IMR-90 (cell line): ENCODE data around the gene DHRSX. TPM values are rescaled to one million over a fixed set of nuclear protein-coding genes. Genes with fewer than 3 reads are reported as not detected.

Experiments used
- ATAC-seq: fragments of 200-7000 bp; cut with Tn5 transposase; 2 replicates; pipeline ENCODE4 v1.9.1; 2020; ENCODE audit warnings: low read depth, mild to moderate bottlenecking, moderate library complexity
- BruUV-seq: library from RNA; stranded (reverse); fragments of 400-500 nt; replicated peaks from 2 replicates; lab custom pipeline; 2021; lab: Mats Ljungman, UMichigan
- CTCF ChIA-PET: fragments of 300-600 bp; formaldehyde crosslinking; extraction: SDS; loops from one replicate; lab custom pipeline; 2021; ENCODE audit warnings: antibody characterized with exemption; lab: Yijun Ruan, JAX
- POLR2A ChIA-PET: fragments of 300-600 bp; sonication (Branson Sonifier 250); formaldehyde crosslinking; loops from one replicate; lab custom pipeline; 2022; ENCODE audit warnings: antibody characterized with exemption; ENCODE audit not compliant: unreplicated experiment; lab: Charles Lee
- DNase-seq: peaks from one replicate; pipeline ENCODE4 v3.0.0; 2013
- H2AFZ ChIP-seq: replicated peaks from 2 replicates; pipeline ENCODE3; 2013; ENCODE audit warnings: low read length, mild to moderate bottlenecking; ENCODE audit not compliant: poor library complexity
- H2AK5ac ChIP-seq: 2 replicates; pipeline ENCODE4 v1.6.1; 2013; ENCODE audit warnings: low read depth, low read length, inconsistent platforms
- H2AK9ac ChIP-seq: replicated peaks from 2 replicates; pipeline ENCODE3; 2013; ENCODE audit warnings: mild to moderate bottlenecking, low read depth, low read length, moderate library complexity; ENCODE audit not compliant: poor library complexity
- H2BK120ac ChIP-seq: 2 replicates; pipeline ENCODE4 v1.6.1; 2013; ENCODE audit warnings: low read depth, low read length, inconsistent platforms
- H2BK15ac ChIP-seq: 3 replicates; pipeline ENCODE4 v1.6.1; 2013; ENCODE audit warnings: low read depth, low read length, inconsistent platforms
- H2BK20ac ChIP-seq: 2 replicates; pipeline ENCODE4 v1.6.1; 2013; ENCODE audit warnings: low read depth, mild to moderate bottlenecking, inconsistent platforms, low read length, moderate library complexity
- H2BK5ac ChIP-seq: 2 replicates; pipeline ENCODE4 v1.6.1; 2013; ENCODE audit warnings: mild to moderate bottlenecking, low read depth, low read length, inconsistent platforms; ENCODE audit not compliant: poor library complexity, severe bottlenecking
- H3K14ac ChIP-seq: replicated peaks from 2 replicates; pipeline ENCODE4 v1.6.1; 2013; ENCODE audit warnings: low read depth, low read length, inconsistent platforms
- H3K18ac ChIP-seq: 2 replicates; pipeline ENCODE4 v1.6.1; 2013; ENCODE audit warnings: low read depth, low read length, control low read depth
- H3K23ac ChIP-seq: 2 replicates; pipeline ENCODE4 v1.6.1; 2013; ENCODE audit warnings: low read depth, low read length, inconsistent platforms
- H3K27ac ChIP-seq: 2 replicates; pipeline ENCODE4 v1.5.1; 2013; ENCODE audit warnings: mild to moderate bottlenecking, control low read depth, low read length; ENCODE audit not compliant: insufficient read depth
- H3K27me3 ChIP-seq: 2 replicates; pipeline ENCODE4 v1.6.1; 2013; ENCODE audit warnings: low read length; ENCODE audit not compliant: control insufficient read depth, insufficient read depth
- H3K36me3 ChIP-seq: 2 replicates; pipeline ENCODE4 v1.6.1; 2013; ENCODE audit warnings: low read length, mixed read lengths; ENCODE audit not compliant: control insufficient read depth, insufficient read depth
- H3K4ac ChIP-seq: 2 replicates; pipeline ENCODE4 v1.6.1; 2013; ENCODE audit warnings: low read depth, low read length, inconsistent platforms
- H3K4me1 ChIP-seq: 2 replicates; pipeline ENCODE4 v1.6.1; 2013; ENCODE audit warnings: low read length, mixed read lengths; ENCODE audit not compliant: control insufficient read depth, insufficient read depth
- H3K4me2 ChIP-seq: 2 replicates; pipeline ENCODE4 v1.6.1; 2013; ENCODE audit warnings: low read depth, mild to moderate bottlenecking, control low read depth, low read length, moderate library complexity
- H3K4me3 ChIP-seq: 2 replicates; pipeline ENCODE4 v1.5.1; 2013; ENCODE audit warnings: low read depth, mild to moderate bottlenecking, control low read depth, low read length, moderate library complexity; ENCODE audit not compliant: insufficient read depth
- H3K56ac ChIP-seq: 2 replicates; pipeline ENCODE4 v1.6.1; 2013; ENCODE audit warnings: low read length, inconsistent platforms; ENCODE audit not compliant: insufficient read depth; ENCODE audit errors: extremely low read depth
- H3K79me1 ChIP-seq, 2 experiments: 2 replicates each; pipeline ENCODE4 v1.6.1; 2013; ENCODE audit warnings: low read length in 2 of 2, inconsistent platforms in 1 of 2, low read depth in 1 of 2
- H3K9ac ChIP-seq: 2 replicates; pipeline ENCODE4 v1.6.1; 2013; ENCODE audit warnings: low read depth, low read length, control low read depth
- H3K9me1 ChIP-seq: 2 replicates; pipeline ENCODE4 v1.6.1; 2013; ENCODE audit warnings: low read length, inconsistent platforms; ENCODE audit not compliant: insufficient read depth
- H3K9me3 ChIP-seq: 2 replicates; pipeline ENCODE4 v1.6.1; 2013; ENCODE audit warnings: low read length; ENCODE audit not compliant: control insufficient read depth, insufficient read depth
- H4K20me1 ChIP-seq: 2 replicates; pipeline ENCODE4 v1.6.1; 2013; ENCODE audit warnings: low read length, inconsistent platforms; ENCODE audit not compliant: insufficient read depth
- H4K5ac ChIP-seq: 2 replicates; pipeline ENCODE4 v1.6.1; 2013; ENCODE audit warnings: mild to moderate bottlenecking, low read depth, low read length, control low read depth
- H4K8ac ChIP-seq, 2 experiments: 2 replicates each; pipeline ENCODE4 v1.6.1; 2013; ENCODE audit warnings: low read depth in 2 of 2, low read length in 2 of 2, control low read depth in 1 of 2, inconsistent platforms in 1 of 2
- H4K91ac ChIP-seq: 2 replicates; pipeline ENCODE4 v1.6.1; 2013; ENCODE audit warnings: low read depth, low read length, inconsistent platforms; ENCODE audit not compliant: insufficient read depth
- CEBPB ChIP-seq: IDR thresholded peaks from 2 replicates; pipeline ENCODE4 v1.6.1; 2012; ENCODE audit warnings: low read depth, low read length, improper control_type of control experiment
- CHD1 ChIP-seq: IDR thresholded peaks from 2 replicates; pipeline ENCODE4 v1.6.1; 2012; ENCODE audit warnings: low read depth, low read length, improper control_type of control experiment
- WGBS, 2 experiments: methylation state at CpG; one replicate each; pipeline versions ENCODE4 v1.1.5 to v1.1.7; 2013; ENCODE audit warnings: missing lambda C conversion rate in 2 of 2; ENCODE audit not compliant: insufficient read length in 1 of 2; ENCODE audit errors: extremely low coverage in 2 of 2; 5-methylcytosine and 5-hydroxymethylcytosine counted together
- dilution Hi-C: fragments of 300-500 bp; cut with HindIII; formaldehyde crosslinking; loops from one replicate; pipeline ENCODE4 v1.14.3; 2018; ENCODE audit warnings: low sequenced_read_pairs; ENCODE audit not compliant: unreplicated experiment
- in situ Hi-C: fragments of 300-500 bp; cut with MboI; formaldehyde crosslinking; loops from 3 replicates; pipeline ENCODE4 v1.14.3; 2019; ENCODE audit warnings: low sequenced_read_pairs, inconsistent platforms, mixed read lengths
- intact Hi-C: fragments of 100-400 bp; cut with micrococcal nuclease; formaldehyde crosslinking; loops from 2 replicates; pipeline ENCODE4 v1.10.0; 2022
- polyA plus RNA-seq, 3 experiments: library from polyadenylated mRNA; depleted of rRNA; stranded (reverse); fragments of >200 nt; gene quantifications; 2 replicates each; pipeline ENCODE4 v1.2.3, GENCODE V29; 2012; ENCODE audit warnings: low replicate concordance in 1 of 3
- total RNA-seq: library from RNA; depleted of rRNA; stranded (reverse); fragments of >200 nt; gene quantifications from 2 replicates; pipeline ENCODE4 v1.2.3, GENCODE V29; 2012

Gene DHRSX
- total and polyA plus RNA-seq, 2 of the 4 experiments (the other 2 are of a cell fraction), result 26.2 to 38.0 TPM

DNA sequence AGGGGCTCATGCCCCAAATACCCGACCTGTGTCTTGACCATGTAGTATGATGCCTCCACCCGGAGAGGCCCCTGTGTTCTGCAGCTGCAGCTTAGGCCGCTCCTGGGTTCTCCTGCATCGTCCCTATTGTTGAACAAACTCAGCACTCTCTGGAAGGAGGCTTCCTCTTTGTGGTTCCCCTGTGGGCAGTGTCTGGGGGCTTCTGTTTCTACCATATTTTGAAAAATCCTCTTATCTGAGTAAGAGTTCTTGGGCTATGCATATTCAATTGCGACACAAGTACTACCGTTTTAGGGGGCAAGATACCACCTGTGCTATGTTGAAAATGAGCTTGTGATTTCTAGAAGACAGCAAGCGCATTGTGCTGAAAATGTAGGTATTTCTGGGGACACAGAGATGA, 276.6 kb downstream of the DHRSX start:
- Histone ChIP-seq H2BK120ac (no peak overlapping the region), H4K5ac (no peak overlapping the region), H3K4ac (no peak overlapping the region), H4K20me1 (no peaks in the 10 kb centered on the region), H2BK20ac (no peak overlapping the region), H2AK5ac (no peak overlapping the region), H3K27me3 (no peaks in the 10 kb centered on the region), H3K56ac (no peak overlapping the region), H4K8ac (no peak overlapping the region), H3K9me3 (peaks cover 23% of the 10 kb centered on the region), H3K4me2 (no peak overlapping the region), H2BK15ac (no peak overlapping the region), H3K23ac (no peak overlapping the region), H4K91ac (no peak overlapping the region), H3K36me3 (peaks cover 20% of the 10 kb centered on the region), H2BK5ac (no peak overlapping the region), H3K9ac (no peak overlapping the region), H3K9me1 (no peaks in the 10 kb centered on the region), H3K79me1 (no peaks in the 10 kb centered on the region), H3K14ac (no peak overlapping the region), H3K18ac (no peak overlapping the region), H2AFZ (no peak overlapping the region), H2AK9ac (no peak overlapping the region), H3K4me1 (no peaks in the 10 kb centered on the region), H3K27ac (no peak overlapping the region), H3K4me3 (no peak overlapping the region)
- in situ Hi-C loops, result no loop called here
- no peak for ATAC-seq
- no peak for DNase-seq
- no TSS peak for BruUV-seq
- dilution Hi-C loops, result no loop called here
- ChIA-PET POLR2A (no interaction called here), CTCF (no interaction called here)
- TF ChIP-seq CHD1 (no peak), CEBPB (0 out of 2 replicates have a peak, but pooled peaks have one; percentile 10)
- intact Hi-C loops, result no loop called here
- WGBS, 2 experiments, result 85% methylated on average over 2 of the region's 7 CpGs; no CpG with 5 or more reads in 1 of the 2 experiments
